Sigmoid colon (tissue), 4 donors: ENCODE results near the gene CDC42EP3.

Experiments used
- EP300 ChIP-seq, 4 donors: sonication (generic); formaldehyde crosslinking; IDR thresholded peaks; one replicate each; pipeline ENCODE4 v1.6.1; 2017; ENCODE audit warnings: antibody characterized with exemption in 4 of 4
- POLR2A ChIP-seq, 2 donors: fragments of 450-650 bp; IDR thresholded peaks; one replicate each; pipeline ENCODE4 v1.6.1; 2016; ENCODE audit warnings: antibody characterized with exemption in 2 of 2, mild to moderate bottlenecking in 2 of 2, moderate library complexity in 2 of 2
- POLR2AphosphoS5 ChIP-seq, 4 donors: sonication (generic); formaldehyde crosslinking; IDR thresholded peaks; one replicate each; pipeline ENCODE4 v1.6.1; 2017; ENCODE audit warnings: antibody characterized with exemption in 4 of 4
- TF ChIP-seq, protein P1 (sequence below), 4 experiments: fragments of 450-650 bp in 3 of 4; fragments of 200-600 bp in 1 of 4; IDR thresholded peaks; one replicate each; pipeline ENCODE4 v1.5.1; 2016 to 2019; ENCODE audit warnings: antibody characterized with exemption in 4 of 4, mild to moderate bottlenecking in 3 of 4, moderate library complexity in 2 of 4

DNA sequence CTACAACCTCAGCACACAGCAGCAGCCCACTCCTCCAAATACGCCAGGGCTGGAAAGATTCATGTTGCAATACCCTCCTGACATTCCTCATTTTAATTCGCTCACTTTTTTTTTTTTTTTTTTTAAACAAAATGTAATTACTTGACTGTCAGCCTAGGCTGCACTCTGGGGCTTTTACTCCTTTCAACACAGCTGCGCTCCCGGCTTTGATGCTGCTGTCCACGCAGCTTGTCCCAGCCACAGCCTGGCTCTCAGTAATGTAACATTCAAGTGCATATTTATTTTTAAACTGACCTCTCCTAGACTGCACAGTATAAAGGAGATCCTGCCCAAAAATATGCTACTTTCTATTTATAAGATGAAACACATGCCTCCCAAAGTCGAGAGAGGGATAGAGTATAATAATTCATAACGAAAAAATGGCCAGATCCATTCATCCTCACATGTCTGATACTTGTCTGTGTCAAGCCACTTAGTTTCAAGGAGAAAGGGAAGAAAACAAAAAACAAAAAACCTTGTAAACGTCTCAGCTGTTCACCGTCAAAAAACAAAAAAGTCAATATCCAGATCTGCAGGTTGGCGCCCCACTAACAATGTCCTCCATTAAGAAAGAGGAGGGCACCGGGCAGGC lies 949 bp downstream of the CDC42EP3 start:
- TF ChIP-seq, protein P1, sequence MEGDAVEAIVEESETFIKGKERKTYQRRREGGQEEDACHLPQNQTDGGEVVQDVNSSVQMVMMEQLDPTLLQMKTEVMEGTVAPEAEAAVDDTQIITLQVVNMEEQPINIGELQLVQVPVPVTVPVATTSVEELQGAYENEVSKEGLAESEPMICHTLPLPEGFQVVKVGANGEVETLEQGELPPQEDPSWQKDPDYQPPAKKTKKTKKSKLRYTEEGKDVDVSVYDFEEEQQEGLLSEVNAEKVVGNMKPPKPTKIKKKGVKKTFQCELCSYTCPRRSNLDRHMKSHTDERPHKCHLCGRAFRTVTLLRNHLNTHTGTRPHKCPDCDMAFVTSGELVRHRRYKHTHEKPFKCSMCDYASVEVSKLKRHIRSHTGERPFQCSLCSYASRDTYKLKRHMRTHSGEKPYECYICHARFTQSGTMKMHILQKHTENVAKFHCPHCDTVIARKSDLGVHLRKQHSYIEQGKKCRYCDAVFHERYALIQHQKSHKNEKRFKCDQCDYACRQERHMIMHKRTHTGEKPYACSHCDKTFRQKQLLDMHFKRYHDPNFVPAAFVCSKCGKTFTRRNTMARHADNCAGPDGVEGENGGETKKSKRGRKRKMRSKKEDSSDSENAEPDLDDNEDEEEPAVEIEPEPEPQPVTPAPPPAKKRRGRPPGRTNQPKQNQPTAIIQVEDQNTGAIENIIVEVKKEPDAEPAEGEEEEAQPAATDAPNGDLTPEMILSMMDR (IDR thresholded peaks at IDR 0.05) = no peak
- TF ChIP-seq POLR2A (IDR thresholded peaks at IDR 0.05) = no peak
- TF ChIP-seq POLR2AphosphoS5 (IDR thresholded peaks at IDR 0.05) = peak in 1 of 4 donors; percentile 17
- no peak for TF ChIP-seq EP300 (IDR thresholded peaks at IDR 0.05)
